ENCODE measurements around the gene TMEM184B.
A peak's percentile ranks its signal among the peaks of the same experiment; 100 is the strongest.

TMEM184B gene

DNA sequence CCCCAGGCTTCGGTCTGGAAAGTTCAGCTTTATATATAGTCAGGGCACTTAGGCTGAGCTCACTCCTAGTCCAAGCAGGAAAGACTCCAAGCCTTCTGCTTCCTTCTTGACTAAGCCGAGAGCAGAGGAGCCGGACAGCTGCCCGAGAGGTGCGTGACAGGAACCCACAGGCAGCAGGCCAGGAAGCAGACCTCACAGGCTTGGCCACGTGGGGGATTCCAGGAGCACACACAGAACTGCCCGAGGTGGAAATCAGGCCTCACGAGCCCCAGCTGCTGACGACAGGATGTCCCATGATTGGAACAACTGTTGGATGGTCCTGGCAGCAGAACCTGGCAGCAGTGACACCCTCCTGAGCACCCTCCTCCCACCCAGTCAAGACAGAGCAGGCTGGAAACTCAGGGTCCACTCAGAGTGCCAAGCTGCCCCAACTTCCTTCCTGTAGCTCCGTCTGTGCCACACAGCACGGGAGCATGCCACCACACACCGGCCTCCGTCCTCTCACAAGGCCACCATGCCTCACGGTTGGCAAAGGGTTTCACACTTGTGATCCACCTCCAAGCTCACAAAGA lies 96.6 kb downstream of the TMEM184B start:
- peak; percentile 86 for DNase-seq

DNA sequence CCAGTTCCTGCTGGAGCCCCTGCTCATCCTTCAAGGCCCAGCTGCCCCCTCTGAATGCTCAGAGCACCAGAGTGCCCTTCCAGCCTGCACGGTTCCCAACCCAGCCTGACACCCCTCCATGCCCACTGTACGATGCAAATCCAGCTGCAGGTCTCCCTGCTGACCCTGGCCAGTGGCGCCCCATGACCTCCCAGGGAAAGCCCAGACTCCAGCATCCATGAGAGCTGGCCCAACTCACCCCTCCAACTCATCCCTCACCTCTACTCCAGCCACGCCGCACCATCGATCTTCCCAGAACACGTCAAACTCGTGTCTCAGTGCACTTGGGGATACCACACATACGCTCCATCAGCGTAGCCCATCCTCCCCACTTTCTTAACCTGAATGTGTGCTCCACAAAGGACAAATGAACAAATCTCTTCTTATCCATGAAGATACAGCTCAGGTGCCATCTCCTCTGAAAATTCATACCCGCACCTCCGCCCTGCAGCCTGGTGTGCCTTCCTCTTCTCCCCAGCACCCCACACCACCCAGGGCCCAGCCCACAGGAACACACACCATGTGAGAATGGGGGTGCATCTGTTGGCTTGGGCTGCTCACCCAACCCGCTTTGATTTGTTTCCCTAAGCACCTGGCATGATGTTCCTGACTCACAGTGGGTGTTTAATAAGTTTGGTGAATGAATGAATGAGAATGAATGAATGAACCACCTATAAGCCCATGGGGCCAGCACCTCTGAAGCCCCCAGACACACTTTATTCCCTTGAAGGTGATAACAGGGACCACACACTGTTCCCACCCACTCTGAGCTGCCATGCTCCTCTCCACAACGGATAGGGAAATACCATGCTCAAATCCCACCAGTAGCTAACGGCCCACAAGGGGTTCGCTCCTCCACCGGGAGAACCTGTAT lies 97.3 kb downstream of the TMEM184B start:
- no peak for DNase-seq

DNA sequence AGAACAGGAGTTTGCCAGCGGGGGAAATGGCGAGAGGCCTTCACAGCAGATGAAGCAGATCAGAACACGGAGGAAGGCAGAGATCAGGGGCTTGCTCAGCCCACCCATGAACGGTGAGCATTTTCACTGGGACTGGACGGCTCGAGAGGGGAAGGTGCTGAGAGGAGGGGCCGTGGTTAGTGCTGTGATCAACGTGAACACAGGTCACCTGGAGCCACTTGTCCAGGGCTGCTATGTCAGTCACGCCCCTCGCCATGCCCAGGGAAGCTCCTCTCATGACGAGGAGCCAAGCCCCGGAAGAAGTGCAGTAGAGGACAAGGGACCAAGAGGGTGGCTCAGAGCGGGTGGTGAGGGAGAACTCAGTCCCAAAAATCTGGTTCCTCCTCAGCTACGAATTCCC lies 98.2 kb downstream of the TMEM184B start:
- no peak for DNase-seq

DNA sequence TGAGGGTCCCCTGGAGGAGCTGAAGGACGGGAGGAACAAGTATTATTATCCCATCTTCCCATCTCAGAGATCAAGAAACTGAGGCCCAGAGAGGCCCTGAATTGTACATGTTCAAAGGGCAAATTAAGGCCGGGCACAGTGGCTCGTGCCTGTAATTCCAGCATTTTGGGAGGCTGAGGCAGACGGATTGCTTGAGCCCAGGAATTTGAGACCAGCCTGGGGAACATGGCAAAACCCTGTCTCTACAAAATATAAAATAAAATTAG lies 99.2 kb downstream of the TMEM184B start:
- no peak for DNase-seq

DNA sequence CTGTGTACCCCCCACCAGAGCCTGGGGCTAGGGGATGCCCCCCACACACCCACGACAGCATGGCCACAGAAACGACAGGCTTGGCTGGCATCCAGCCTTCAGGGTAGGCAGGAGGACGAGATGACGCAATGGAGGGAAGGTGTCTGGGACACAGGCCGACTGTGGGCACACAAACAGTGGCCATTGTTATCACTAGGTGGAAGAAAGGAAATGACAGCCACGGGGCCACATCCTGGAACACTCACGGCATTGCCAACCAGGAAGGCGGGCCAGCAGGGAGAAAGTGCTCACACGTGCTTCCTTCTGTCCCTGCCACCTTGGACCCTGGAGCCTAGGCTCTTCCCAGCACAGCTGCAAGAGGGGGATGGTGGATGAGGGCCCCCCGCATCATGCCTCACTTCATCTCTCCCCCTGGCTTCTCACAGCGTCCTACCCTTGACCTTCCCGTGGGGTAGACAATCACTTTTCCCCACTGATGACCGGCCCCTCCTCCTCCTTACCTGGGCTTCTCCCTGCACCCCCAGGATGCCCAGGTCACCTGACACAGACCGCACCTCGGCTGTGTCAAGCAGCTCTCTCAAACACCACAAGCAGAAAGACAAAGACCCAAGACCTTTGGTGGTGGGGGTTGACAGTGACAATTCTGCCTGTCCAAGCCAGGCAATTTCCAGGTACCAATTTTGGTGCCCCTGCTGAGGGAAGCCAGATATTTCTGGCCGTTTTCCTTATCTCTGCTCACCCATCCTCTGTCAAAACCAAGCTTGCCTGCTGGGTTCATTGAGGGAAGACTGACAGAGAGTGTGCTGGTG lies 99.8 kb downstream of the TMEM184B start:
- no peak for DNase-seq

DNA sequence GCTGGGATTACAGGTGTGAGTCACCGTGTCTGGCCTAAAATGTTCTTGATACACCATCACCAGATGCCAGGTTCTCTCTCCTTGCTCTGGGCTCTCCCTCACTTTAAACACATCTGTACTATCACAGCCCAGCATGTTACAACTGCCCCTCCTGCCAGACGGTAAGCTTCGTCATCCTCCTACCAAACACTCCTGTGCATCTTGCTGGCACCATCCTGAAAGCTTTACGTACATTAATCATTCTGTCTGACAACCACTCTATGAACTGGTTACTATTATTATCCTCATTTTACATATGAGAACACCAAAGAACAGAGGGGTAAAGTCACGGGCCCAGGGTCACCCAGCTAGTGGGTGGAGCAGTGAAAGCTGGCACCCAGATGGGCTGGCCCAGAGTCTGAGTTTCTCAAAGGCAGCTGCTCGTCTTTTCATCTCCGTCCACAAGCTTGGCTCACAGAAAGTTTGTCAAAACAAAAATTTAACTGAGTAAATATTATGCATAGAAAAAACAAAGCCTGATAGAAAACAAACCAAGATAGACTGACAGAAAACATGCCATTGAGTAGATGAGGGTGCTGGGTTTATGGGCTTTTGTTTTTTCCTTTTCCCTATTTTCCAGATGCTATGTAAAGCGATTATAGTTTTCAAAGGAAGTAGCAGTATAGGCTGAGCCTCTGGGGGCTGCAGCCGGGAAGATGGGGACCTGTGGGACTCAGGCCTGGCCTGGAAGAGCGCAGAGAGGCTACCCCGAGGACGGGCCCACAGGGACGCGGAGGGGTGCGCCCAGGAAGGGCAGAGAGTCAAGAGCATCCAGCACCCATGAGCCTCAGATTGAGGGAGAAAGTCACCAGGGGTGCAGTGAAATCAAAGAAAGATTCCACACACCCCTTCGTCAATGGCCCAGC lies 100.6 kb downstream of the TMEM184B start:
- DNase-seq: no peak

DNA sequence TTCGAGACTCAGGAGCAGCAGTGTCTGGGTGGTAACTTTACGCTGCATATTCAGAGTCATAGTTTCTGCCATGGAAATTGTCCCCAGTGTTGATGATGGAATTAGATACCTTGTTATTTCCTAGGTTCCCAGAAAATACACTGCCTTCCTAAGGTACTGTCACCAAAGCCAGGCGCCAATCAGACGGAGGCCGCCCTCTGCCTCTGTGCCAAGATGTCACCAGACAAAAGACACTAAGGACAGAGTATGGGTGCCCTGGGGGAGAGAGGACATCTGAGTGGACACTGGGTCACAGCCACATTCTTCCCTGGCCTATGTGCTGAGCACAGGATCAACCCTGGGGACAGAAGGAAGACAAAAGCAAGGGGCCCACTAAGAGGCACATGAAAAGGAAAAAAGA lies 102.3 kb downstream of the TMEM184B start:
- DNase-seq: no peak
